Astrocyte of the spinal cord (primary cell): ENCODE results near the gene SGCA.

Experiments
- DNase-seq: peaks from one replicate; pipeline ENCODE4 v3.0.0; 2011; ENCODE audit warnings: low read depth, low spot score
- H3K4me3 ChIP-seq: 2 replicates; pipeline ENCODE4 v1.5.1; 2011; ENCODE audit warnings: low read depth, mild to moderate bottlenecking, low read length, moderate library complexity
- CTCF ChIP-seq: IDR thresholded peaks from 2 replicates; pipeline ENCODE4 v1.5.1; 2012; ENCODE audit warnings: low read depth, mild to moderate bottlenecking, low read length, inconsistent platforms
- in situ Hi-C: cut with HindIII; loops from 2 replicates; pipeline ENCODE4 v1.10.0; 2017; ENCODE audit warnings: low sequenced_read_pairs

Gene SGCA

GRCh38 chr17:50219939-50220465 lies 54.2 kb downstream of the SGCA start:
- in situ Hi-C loops, result no loop called here
- TF ChIP-seq CTCF, result no peak
- peak; percentile 83 for DNase-seq
- peak overlapping the region; percentile 0 for H3K4me3 ChIP-seq

GRCh38 chr17:50220811-50221210 lies 55.0 kb downstream of the SGCA start:
- in situ Hi-C loops, result no loop called here
- DNase-seq, result no peak
- no peak overlapping the region for H3K4me3 ChIP-seq
- TF ChIP-seq CTCF, result no peak

GRCh38 chr17:50221266-50221863 lies 55.6 kb downstream of the SGCA start:
- in situ Hi-C loops, result no loop called here
- TF ChIP-seq CTCF, result no peak

GRCh38 chr17:50221864-50222545 lies 56.2 kb downstream of the SGCA start:
- DNase-seq, result peak; percentile 58
- TF ChIP-seq CTCF, result no peak
- in situ Hi-C loops, result no loop called here
- no peak overlapping the region for H3K4me3 ChIP-seq

More at GRCh38 chr17:50221266-50221863, 55.6 kb downstream of the SGCA start:
- no peak overlapping the region for H3K4me3 ChIP-seq
- peak; percentile 58 for DNase-seq

GRCh38 chr17:50222922-50223321 lies 57.1 kb downstream of the SGCA start:
- in situ Hi-C loops, result no loop called here
- no peak for TF ChIP-seq CTCF
- DNase-seq, result no peak
- no peak overlapping the region for H3K4me3 ChIP-seq
